Measurements from ENCODE around the gene SYMPK. TPM values are rescaled to one million over a fixed set of nuclear protein-coding genes. Genes with fewer than 3 reads are reported as not detected.

SYMPK gene
- polyA plus RNA-seq, 1 of the 3 experiments (the other 2 are of a cell fraction), result 92.7 TPM

DNA sequence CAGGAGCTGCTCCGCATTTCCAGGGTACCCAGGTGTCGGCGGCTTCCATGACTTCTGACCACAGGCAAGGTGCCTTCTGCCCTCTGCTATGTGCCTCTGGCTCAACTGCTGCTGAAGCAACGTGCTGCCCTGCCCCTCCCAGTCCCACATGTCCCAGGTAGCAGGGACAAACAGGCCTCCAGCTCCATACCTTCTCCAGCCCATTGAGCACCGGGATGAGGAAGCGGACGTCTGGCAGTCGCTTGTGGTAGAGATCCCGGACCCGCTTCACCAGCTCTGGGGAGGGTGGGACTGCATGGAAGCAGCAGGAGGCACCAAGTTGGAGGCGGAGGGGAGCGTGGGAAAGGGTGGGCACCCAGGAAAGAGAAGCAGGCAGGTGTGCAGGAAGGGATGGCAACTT is 39.8 kb downstream of the SYMPK start:
- no peaks in the 10 kb centered on the region for H3K9me2 ChIP-seq
- H3K4me2 ChIP-seq, result no peak overlapping the region
- H3K27me3 ChIP-seq (ENCODE audit: insufficient read depth), result no peaks in the 10 kb centered on the region
- no peaks in the 10 kb centered on the region for H4K20me1 ChIP-seq (ENCODE audit: insufficient read depth)
- H3K27ac ChIP-seq (ENCODE audit: low read depth in 2 of 2, low read length in 1 of 2), result no peak overlapping the region
- H2AFZ ChIP-seq (ENCODE audit: low read depth), result no peak overlapping the region
- no peaks in the 10 kb centered on the region for H3K9me3 ChIP-seq
- peaks cover 3 to 64% of the 10 kb centered on the region in 2 experiments for H3K36me3 ChIP-seq (replicated peaks in 1 of 2; ENCODE audit: control insufficient read depth in 1 of 2, insufficient read depth in 2 of 2, low read length in 1 of 2)
- H3K4me3 ChIP-seq (ENCODE audit: low read depth in 2 of 2, low read length in 1 of 2), result no peak overlapping the region
- H3K79me2 ChIP-seq (ENCODE audit: insufficient read depth), result no peaks in the 10 kb centered on the region
- WGBS (ENCODE audit: low lambda C conversion rate), result 96% methylated on average over 9 of the region's 12 CpGs
- POLR2A ChIA-PET, result no interaction called here
- no peak for DNase-seq
- H3K4me1 ChIP-seq (ENCODE audit: control insufficient read depth in 1 of 2, insufficient read depth in 2 of 2, low read depth in 1 of 2, low read length in 1 of 2), result peaks cover 0 to 17% of the 10 kb centered on the region in 2 experiments; a peak in 1 of 4 replicates
- CTCF ChIA-PET, result interaction anchor here (0.7 to 10.9 kb wide), 6 partner anchors 7 to 107 kb away, joined by 3 to 137 read pairs (median 4); partner anchors contain the start of gene RSPH6A
- TF ChIP-seq EP300 (IDR thresholded peaks at IDR 0.05; ENCODE audit: borderline replicate concordance in 1 of 2, low read depth in 1 of 2, low read length in 1 of 2) (no peak), SIN3A (IDR thresholded peaks at IDR 0.05; ENCODE audit: borderline replicate concordance, low read depth, low read length) (no peak), ELF1 (IDR thresholded peaks at IDR 0.05) (no peak), RCOR1 (IDR thresholded peaks at IDR 0.05; ENCODE audit: low read length) (no peak), GABPA (IDR thresholded peaks at IDR 0.05; ENCODE audit: low read depth) (no peak), CHD2 (IDR thresholded peaks at IDR 0.05; ENCODE audit: low read length, partially characterized antibody) (no peak), RFX5 (IDR thresholded peaks at IDR 0.05; ENCODE audit: low read length) (no peak), GATA2 (CRISPR knock-in tag; IDR thresholded peaks at IDR 0.05) (no peak), POLR2AphosphoS5 (IDR thresholded peaks at IDR 0.05; ENCODE audit: low read depth, low read length) (no peak), TCF12 (IDR thresholded peaks at IDR 0.05) (no peak), TEAD4 (IDR thresholded peaks at IDR 0.05; ENCODE audit: borderline replicate concordance, insufficient read depth) (no peak)
- TF ChIP-seq, protein P1, sequence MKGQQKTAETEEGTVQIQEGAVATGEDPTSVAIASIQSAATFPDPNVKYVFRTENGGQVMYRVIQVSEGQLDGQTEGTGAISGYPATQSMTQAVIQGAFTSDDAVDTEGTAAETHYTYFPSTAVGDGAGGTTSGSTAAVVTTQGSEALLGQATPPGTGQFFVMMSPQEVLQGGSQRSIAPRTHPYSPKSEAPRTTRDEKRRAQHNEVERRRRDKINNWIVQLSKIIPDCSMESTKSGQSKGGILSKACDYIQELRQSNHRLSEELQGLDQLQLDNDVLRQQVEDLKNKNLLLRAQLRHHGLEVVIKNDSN (IDR thresholded peaks at IDR 0.05; ENCODE audit: borderline replicate concordance, low read depth), result no peak
- TF ChIP-seq, protein P2, sequence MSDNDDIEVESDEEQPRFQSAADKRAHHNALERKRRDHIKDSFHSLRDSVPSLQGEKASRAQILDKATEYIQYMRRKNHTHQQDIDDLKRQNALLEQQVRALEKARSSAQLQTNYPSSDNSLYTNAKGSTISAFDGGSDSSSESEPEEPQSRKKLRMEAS (IDR thresholded peaks at IDR 0.05; ENCODE audit: low read depth), result no peak
- TF ChIP-seq, protein P3, sequence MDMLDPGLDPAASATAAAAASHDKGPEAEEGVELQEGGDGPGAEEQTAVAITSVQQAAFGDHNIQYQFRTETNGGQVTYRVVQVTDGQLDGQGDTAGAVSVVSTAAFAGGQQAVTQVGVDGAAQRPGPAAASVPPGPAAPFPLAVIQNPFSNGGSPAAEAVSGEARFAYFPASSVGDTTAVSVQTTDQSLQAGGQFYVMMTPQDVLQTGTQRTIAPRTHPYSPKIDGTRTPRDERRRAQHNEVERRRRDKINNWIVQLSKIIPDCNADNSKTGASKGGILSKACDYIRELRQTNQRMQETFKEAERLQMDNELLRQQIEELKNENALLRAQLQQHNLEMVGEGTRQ (IDR thresholded peaks at IDR 0.05; ENCODE audit: borderline replicate concordance, low read depth, low read length), result no peak
- TF ChIP-seq, protein P4, sequence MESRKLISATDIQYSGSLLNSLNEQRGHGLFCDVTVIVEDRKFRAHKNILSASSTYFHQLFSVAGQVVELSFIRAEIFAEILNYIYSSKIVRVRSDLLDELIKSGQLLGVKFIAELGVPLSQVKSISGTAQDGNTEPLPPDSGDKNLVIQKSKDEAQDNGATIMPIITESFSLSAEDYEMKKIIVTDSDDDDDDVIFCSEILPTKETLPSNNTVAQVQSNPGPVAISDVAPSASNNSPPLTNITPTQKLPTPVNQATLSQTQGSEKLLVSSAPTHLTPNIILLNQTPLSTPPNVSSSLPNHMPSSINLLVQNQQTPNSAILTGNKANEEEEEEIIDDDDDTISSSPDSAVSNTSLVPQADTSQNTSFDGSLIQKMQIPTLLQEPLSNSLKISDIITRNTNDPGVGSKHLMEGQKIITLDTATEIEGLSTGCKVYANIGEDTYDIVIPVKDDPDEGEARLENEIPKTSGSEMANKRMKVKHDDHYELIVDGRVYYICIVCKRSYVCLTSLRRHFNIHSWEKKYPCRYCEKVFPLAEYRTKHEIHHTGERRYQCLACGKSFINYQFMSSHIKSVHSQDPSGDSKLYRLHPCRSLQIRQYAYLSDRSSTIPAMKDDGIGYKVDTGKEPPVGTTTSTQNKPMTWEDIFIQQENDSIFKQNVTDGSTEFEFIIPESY (IDR thresholded peaks at IDR 0.05; ENCODE audit: borderline replicate concordance, low read depth), result no peak
- TF ChIP-seq, protein P5, sequence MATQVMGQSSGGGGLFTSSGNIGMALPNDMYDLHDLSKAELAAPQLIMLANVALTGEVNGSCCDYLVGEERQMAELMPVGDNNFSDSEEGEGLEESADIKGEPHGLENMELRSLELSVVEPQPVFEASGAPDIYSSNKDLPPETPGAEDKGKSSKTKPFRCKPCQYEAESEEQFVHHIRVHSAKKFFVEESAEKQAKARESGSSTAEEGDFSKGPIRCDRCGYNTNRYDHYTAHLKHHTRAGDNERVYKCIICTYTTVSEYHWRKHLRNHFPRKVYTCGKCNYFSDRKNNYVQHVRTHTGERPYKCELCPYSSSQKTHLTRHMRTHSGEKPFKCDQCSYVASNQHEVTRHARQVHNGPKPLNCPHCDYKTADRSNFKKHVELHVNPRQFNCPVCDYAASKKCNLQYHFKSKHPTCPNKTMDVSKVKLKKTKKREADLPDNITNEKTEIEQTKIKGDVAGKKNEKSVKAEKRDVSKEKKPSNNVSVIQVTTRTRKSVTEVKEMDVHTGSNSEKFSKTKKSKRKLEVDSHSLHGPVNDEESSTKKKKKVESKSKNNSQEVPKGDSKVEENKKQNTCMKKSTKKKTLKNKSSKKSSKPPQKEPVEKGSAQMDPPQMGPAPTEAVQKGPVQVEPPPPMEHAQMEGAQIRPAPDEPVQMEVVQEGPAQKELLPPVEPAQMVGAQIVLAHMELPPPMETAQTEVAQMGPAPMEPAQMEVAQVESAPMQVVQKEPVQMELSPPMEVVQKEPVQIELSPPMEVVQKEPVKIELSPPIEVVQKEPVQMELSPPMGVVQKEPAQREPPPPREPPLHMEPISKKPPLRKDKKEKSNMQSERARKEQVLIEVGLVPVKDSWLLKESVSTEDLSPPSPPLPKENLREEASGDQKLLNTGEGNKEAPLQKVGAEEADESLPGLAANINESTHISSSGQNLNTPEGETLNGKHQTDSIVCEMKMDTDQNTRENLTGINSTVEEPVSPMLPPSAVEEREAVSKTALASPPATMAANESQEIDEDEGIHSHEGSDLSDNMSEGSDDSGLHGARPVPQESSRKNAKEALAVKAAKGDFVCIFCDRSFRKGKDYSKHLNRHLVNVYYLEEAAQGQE (IDR thresholded peaks at IDR 0.05; ENCODE audit: low read depth, low read length), result no peak
- TF ChIP-seq, protein P6, sequence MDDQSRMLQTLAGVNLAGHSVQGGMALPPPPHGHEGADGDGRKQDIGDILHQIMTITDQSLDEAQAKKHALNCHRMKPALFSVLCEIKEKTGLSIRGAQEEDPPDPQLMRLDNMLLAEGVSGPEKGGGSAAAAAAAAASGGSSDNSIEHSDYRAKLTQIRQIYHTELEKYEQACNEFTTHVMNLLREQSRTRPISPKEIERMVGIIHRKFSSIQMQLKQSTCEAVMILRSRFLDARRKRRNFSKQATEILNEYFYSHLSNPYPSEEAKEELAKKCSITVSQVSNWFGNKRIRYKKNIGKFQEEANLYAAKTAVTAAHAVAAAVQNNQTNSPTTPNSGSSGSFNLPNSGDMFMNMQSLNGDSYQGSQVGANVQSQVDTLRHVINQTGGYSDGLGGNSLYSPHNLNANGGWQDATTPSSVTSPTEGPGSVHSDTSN (IDR thresholded peaks at IDR 0.05), result no peak
- H3F3A ChIP-seq (replicated peaks; ENCODE audit: insufficient read depth), result no peaks in the 10 kb centered on the region
- no peak overlapping the region for H3K9ac ChIP-seq

All from SK-N-SH (cell line).